K562 (cell line): ENCODE measurements around the gene FUT4. TPM values are rescaled to one million over a fixed set of nuclear protein-coding genes. Genes with fewer than 3 reads are reported as not detected.

ENCODE experiments used
- ATAC-seq: fragments of 200-7000 bp; cut with Tn5 transposase; 3 replicates; pipeline ENCODE4 v1.9.1; 2020; ENCODE audit warnings: moderate library complexity
- BruUV-seq: library from RNA; stranded (reverse); fragments of 400-500 nt; replicated peaks from 2 replicates; lab custom pipeline; 2021; lab: Mats Ljungman, UMichigan
- CTCF ChIA-PET: fragments of 300-600 bp; formaldehyde crosslinking; extraction: SDS; loops from one replicate; lab custom pipeline; 2021; ENCODE audit warnings: low intra/inter-chr PET ratio; lab: Yijun Ruan, JAX
- POLR2A ChIA-PET: fragments of 300-600, 350-650 bp; sonication (Branson Sonifier 250); formaldehyde crosslinking; extraction: SDS; loops from one replicate; lab custom pipeline; 2021; ENCODE audit warnings: antibody characterized with exemption, inconsistent platforms; lab: Yijun Ruan, JAX
- DNase-seq, 4 experiments: peaks; one replicate each; pipeline versions ENCODE4 v3.0.0 to v3.0.0-alpha.2; 2011 to 2018; ENCODE audit warnings: low spot score in 3 of 4, mixed read lengths in 3 of 4; ENCODE audit errors: extremely low read depth in 1 of 4
- FAIRE-seq: peaks from 2 replicates; lab custom pipeline; 2011; peaks lifted over from hg19 to GRCh38; lab: Jason Lieb, UNC
- H2AFZ ChIP-seq: 2 replicates; pipeline ENCODE4 v1.6.0; 2011; ENCODE audit warnings: low read depth, low read length, control low read depth, inconsistent platforms
- H3K27ac ChIP-seq: fragments of 200-600 bp; 3 replicates; pipeline ENCODE4 v1.8.0; 2011; ENCODE audit warnings: low read depth, mild to moderate bottlenecking, control low read depth, inconsistent platforms, low read length, moderate library complexity, mixed read lengths; ENCODE audit errors: extremely low read depth
- H3K27me3 ChIP-seq, 2 experiments: fragments of 300-600 bp in 1 of 2; 2 replicates in 1 of 2; 3 replicates in 1 of 2; pipeline versions ENCODE4 v1.6.0 to v1.8.0; 2011; ENCODE audit warnings: inconsistent platforms in 2 of 2, low read length in 2 of 2, mild to moderate bottlenecking in 1 of 2, mixed read lengths in 1 of 2, moderate library complexity in 1 of 2; ENCODE audit not compliant: control insufficient read depth in 2 of 2, insufficient read depth in 2 of 2
- H3K36me3 ChIP-seq: fragments of 300-600 bp; 3 replicates; pipeline ENCODE4 v1.8.0; 2011; ENCODE audit warnings: mild to moderate bottlenecking, low read length, inconsistent platforms; ENCODE audit not compliant: control insufficient read depth, insufficient read depth
- H3K4me1 ChIP-seq, 2 experiments: fragments of 200-600 bp in 1 of 2; replicated peaks in 1 of 2; 2 replicates in 1 of 2; 3 replicates in 1 of 2; pipeline versions ENCODE4 v1.5.1 to v1.8.0; 2011; ENCODE audit warnings: inconsistent platforms in 2 of 2, low read length in 2 of 2, mild to moderate bottlenecking in 1 of 2, mixed read lengths in 1 of 2, moderate library complexity in 1 of 2; ENCODE audit not compliant: control insufficient read depth in 2 of 2, insufficient read depth in 2 of 2
- H3K4me2 ChIP-seq: 2 replicates; pipeline ENCODE4 v1.6.1; 2011; ENCODE audit warnings: low read length, control low read depth, inconsistent platforms, mixed read lengths; ENCODE audit not compliant: insufficient read depth
- H3K4me3 ChIP-seq: fragments of 200-600 bp; sonication (generic), shearing (Covaris generic); 2 replicates; pipeline ENCODE4 v1.5.1; 2016; ENCODE audit warnings: control low read depth, inconsistent platforms
- H3K79me2 ChIP-seq: fragments of 200-600 bp; 3 replicates; pipeline ENCODE4 v1.8.0; 2011; ENCODE audit warnings: low read length, inconsistent platforms; ENCODE audit not compliant: control insufficient read depth, insufficient read depth
- H3K9ac ChIP-seq, 2 experiments: 2 replicates each; pipeline versions ENCODE4 v1.6.0 to v1.6.1; 2011; ENCODE audit warnings: low read depth in 2 of 2, low read length in 2 of 2, control low read depth in 1 of 2, inconsistent platforms in 1 of 2, mild to moderate bottlenecking in 1 of 2, mixed read lengths in 1 of 2; ENCODE audit not compliant: insufficient read depth in 1 of 2
- H3K9me1 ChIP-seq: one replicate; pipeline ENCODE4 v1.6.0; 2011; ENCODE audit warnings: inconsistent platforms, mild to moderate bottlenecking, low read length, moderate library complexity; ENCODE audit not compliant: control insufficient read depth, insufficient read depth
- H3K9me3 ChIP-seq: replicated peaks from 2 replicates; pipeline ENCODE4 v1.5.1; 2011; ENCODE audit warnings: low read depth, low read length, inconsistent platforms; ENCODE audit not compliant: control insufficient read depth, insufficient read depth
- H4K20me1 ChIP-seq: replicated peaks from 2 replicates; pipeline ENCODE4 v1.6.1; 2011; ENCODE audit warnings: low read length, inconsistent platforms, mixed read lengths; ENCODE audit not compliant: control insufficient read depth, insufficient read depth
- ASH1L ChIP-seq: fragments of 450-650 bp; IDR thresholded peaks from 2 replicates; pipeline ENCODE4 v1.6.1; 2018; ENCODE audit warnings: borderline replicate concordance, mild to moderate bottlenecking, low read depth; ENCODE audit not compliant: partially characterized antibody
- BCL6 ChIP-seq: fragments of 250-450 bp; sonication (Bioruptor Pico); IDR thresholded peaks from 2 replicates; pipeline ENCODE4 v1.4.0; 2020
- CBFA2T3 ChIP-seq: fragments of 450-650 bp; IDR thresholded peaks from 2 replicates; pipeline ENCODE4 v1.6.1; 2017
- CTBP1 ChIP-seq: fragments of 450-650 bp; IDR thresholded peaks from 2 replicates; pipeline ENCODE4 v1.6.1; 2016; ENCODE audit warnings: borderline replicate concordance
- HDAC1 ChIP-seq, 2 experiments: fragments of 450-650 bp; IDR thresholded peaks; 2 replicates each; pipeline ENCODE4 v1.6.1; 2016 to 2017; ENCODE audit warnings: inconsistent platforms in 1 of 2, mild to moderate bottlenecking in 1 of 2, moderate library complexity in 1 of 2
- NEUROD1 ChIP-seq: fragments of 150-350 bp; IDR thresholded peaks from 2 replicates; pipeline ENCODE4 v1.6.1; 2014; ENCODE audit warnings: borderline replicate concordance, low read length, low read depth; ENCODE audit not compliant: partially characterized antibody
- NFIX ChIP-seq: fragments of 250-450 bp; sonication (Bioruptor Pico); IDR thresholded peaks from 2 replicates; pipeline ENCODE4 v1.4.0; 2020; ENCODE audit warnings: low read depth, mild to moderate bottlenecking, moderate library complexity
- PRPF4 ChIP-seq: fragments of 200-400 bp; formaldehyde crosslinking; IDR thresholded peaks from one replicate; pipeline ENCODE4 v1.6.1; 2017; ENCODE audit warnings: low read length, low read depth, mild to moderate bottlenecking; ENCODE audit not compliant: insufficient read depth, poor library complexity, severe bottlenecking
- PTRF ChIP-seq: fragments of 450-650 bp; IDR thresholded peaks from 2 replicates; pipeline ENCODE4 v1.6.1; 2016; ENCODE audit warnings: mild to moderate bottlenecking, missing genetic modification characterization, missing compliant biosample characterization
- PYGO2 ChIP-seq: fragments of 450-650 bp; IDR thresholded peaks from 2 replicates; pipeline ENCODE4 v1.6.1; 2016; ENCODE audit warnings: mild to moderate bottlenecking, missing genetic modification characterization, moderate library complexity, missing compliant biosample characterization
- SMAD2 ChIP-seq: fragments of 150-350 bp; IDR thresholded peaks from 2 replicates; pipeline ENCODE4 v1.6.1; 2014; ENCODE audit warnings: low read depth, mild to moderate bottlenecking, low read length
- SMAD3 ChIP-seq: fragments of 450-650 bp; formaldehyde crosslinking; conservative IDR thresholded peaks from 2 replicates; pipeline ENCODE4 v1.4.0; 2020; ENCODE audit warnings: mild to moderate bottlenecking
- SMARCE1 ChIP-seq: fragments of 450-650 bp; IDR thresholded peaks from 2 replicates; pipeline ENCODE4 v1.7.1; 2016; ENCODE audit warnings: mild to moderate bottlenecking
- TEAD4 ChIP-seq, 2 experiments: sonication (generic) in 1 of 2; formaldehyde crosslinking in 1 of 2; IDR thresholded peaks; 2 replicates each; pipeline versions ENCODE4 v1.6.1 to v1.8.0; 2012 to 2022; ENCODE audit warnings: borderline replicate concordance in 1 of 2, inconsistent platforms in 1 of 2, low read length in 1 of 2, mild to moderate bottlenecking in 1 of 2, missing genetic modification reagents in 1 of 2
- TRIM24 ChIP-seq, 2 experiments: fragments of 450-650 bp; IDR thresholded peaks; 2 replicates each; pipeline ENCODE4 v1.6.1; 2016
- ZKSCAN8 ChIP-seq: fragments of 200-800 bp; sonication (Bioruptor generic); IDR thresholded peaks from 2 replicates; pipeline ENCODE4 v1.6.1; 2016; ENCODE audit warnings: missing genetic modification characterization, missing compliant biosample characterization
- ZNF282 ChIP-seq: sonication (generic); formaldehyde crosslinking; IDR thresholded peaks from 2 replicates; pipeline ENCODE4 v1.8.1; 2023; ENCODE audit warnings: missing genetic modification reagents
- WGBS: fragments of 100-300 bp; shearing (Covaris generic); methylation state at CpG from one replicate; pipeline ENCODE4 v1.1.6; 2016; ENCODE audit warnings: low coverage, mixed read lengths; ENCODE audit not compliant: insufficient coverage; ENCODE audit errors: missing lambda C conversion rate; 5-methylcytosine and 5-hydroxymethylcytosine counted together
- in situ Hi-C: fragments of 300-500 bp; cut with MboI; formaldehyde crosslinking; loops from 4 replicates; pipeline ENCODE4 v1.15.0; 2018; ENCODE audit warnings: inconsistent platforms, mixed read lengths
- intact Hi-C: fragments of 100-400 bp; cut with micrococcal nuclease; formaldehyde crosslinking; loops from 2 replicates; pipeline ENCODE4 v1.14.2; 2022
- polyA plus RNA-seq, 8 experiments: library from polyadenylated mRNA; depleted of rRNA in 4 of 8; stranded (reverse) in 5 of 8; unstranded in 3 of 8; fragments of >200 nt; fragmentation: Nextera tagmentation in 2 of 8; fragmentation: Illumina TruSeq in 1 of 8; extraction: Ambion mirVana in 2 of 8; extraction: Trizol in 1 of 8; gene quantifications; 2 replicates each; pipeline versions ENCODE4 v1.2.1 to v1.2.3, GENCODE V29; 2011 to 2014; ENCODE audit warnings: inconsistent platforms in 1 of 8, missing spikeins in 1 of 8
- total RNA-seq, 7 experiments: library from RNA; depleted of rRNA in 6 of 7; stranded (reverse); fragments of >200 nt in 6 of 7; fragmentation: Illumina TruSeq in 2 of 7; extraction: Trizol in 2 of 7; gene quantifications; 2 replicates each; pipeline versions ENCODE4 v1.2.1 to v1.2.3, GENCODE V29; 2011 to 2021; ENCODE audit warnings: low replicate concordance in 1 of 7
- TF ChIP-seq, protein P1 (sequence below): fragments of 250-450 bp; sonication (Bioruptor Pico); IDR thresholded peaks from 2 replicates; pipeline ENCODE4 v1.8.0; 2022; ENCODE audit warnings: inconsistent platforms
- TF ChIP-seq, protein P2 (sequence below): fragments of 450-650 bp; IDR thresholded peaks from 2 replicates; pipeline ENCODE4 v1.6.1; 2018; ENCODE audit not compliant: partially characterized antibody

The FUT4 gene
- total and polyA plus RNA-seq, 9 of the 15 experiments (the other 6 are each of a cell fraction or from before 2014, with no cell fraction given): 1.1 to 8.9 (median 5.5) TPM

DNA sequence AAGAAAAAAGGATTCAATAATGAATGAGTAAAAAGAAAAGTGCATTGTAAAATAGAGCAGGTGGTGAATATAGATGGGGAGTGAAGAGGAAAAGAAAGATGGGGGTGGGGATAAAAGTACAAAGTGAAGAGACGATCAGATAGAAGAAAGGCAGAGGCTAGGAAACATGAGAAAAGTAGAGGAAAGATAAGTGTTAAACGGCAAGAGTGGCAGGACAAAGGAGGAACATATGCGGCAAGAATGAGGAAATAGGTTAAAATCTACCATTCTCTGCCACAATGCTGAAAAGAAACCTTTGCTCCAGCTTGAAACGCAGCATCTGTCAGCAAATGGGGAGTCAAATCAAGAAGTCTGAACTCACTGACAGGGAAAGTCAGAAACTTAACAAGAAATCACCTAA, 6.8 kb downstream of the FUT4 start:
- H4K20me1 ChIP-seq: no peaks in the 10 kb centered on the region; the same call in 1 of the 2 replicates
- peak; percentile 36; the same call in 2 of the 3 replicates for ATAC-seq
- intact Hi-C loops: no loop called here
- peak overlapping the region; percentile 29; the same call in 1 of the 2 replicates for H2AFZ ChIP-seq
- peak overlapping the region; percentile 30; the same call in 1 of the 2 replicates for H3K4me2 ChIP-seq
- no peak overlapping the region for H3K27ac ChIP-seq
- peaks cover 11 to 25% of the 10 kb centered on the region in 2 experiments; a peak in 4 of 5 replicates for H3K4me1 ChIP-seq
- no peaks in the 10 kb centered on the region for H3K9me3 ChIP-seq
- FAIRE-seq: no peak
- H3K9me1 ChIP-seq: no peaks in the 10 kb centered on the region
- H3K9ac ChIP-seq: no peak overlapping the region
- 7% methylated on average over 4 of the region's 4 CpGs for WGBS
- peaks cover 10% of the 10 kb centered on the region; the same call in 2 of the 3 replicates for H3K36me3 ChIP-seq
- H3K79me2 ChIP-seq: peaks cover 18% of the 10 kb centered on the region
- no peaks in the 10 kb centered on the region; a peak in 1 of 5 replicates for H3K27me3 ChIP-seq
- DNase-seq: no peak
- in situ Hi-C loops: no loop called here
- H3K4me3 ChIP-seq: no peak overlapping the region
- BruUV-seq: no TSS peak
- ChIA-PET POLR2A (interaction anchor here (1.0 kb wide), 1 partner anchor 29 kb away, joined by 3 read pairs; no protein-coding TSS in a partner anchor), CTCF (no interaction called here)
- TF ChIP-seq SMARCE1 (peak; percentile 48; the same call in 1 of the 2 replicates), PRPF4 (no peak), TEAD4 (IDR thresholded peaks at IDR 0.05; ENCODE audit: low read length) (no peak; the same call in 1 of the 2 replicates), TEAD4 (CRISPR knock-in tag; IDR thresholded peaks at IDR 0.05; ENCODE audit: borderline replicate concordance) (no peak), NFIX (CRISPR knock-in tag) (no peak), CTBP1 (no peak), TRIM24 (IDR thresholded peaks at IDR 0.05) (0 out of 4 replicates have a peak, but pooled peaks of 1 of the 2 experiments have one; percentile 12), SMAD3 (CRISPR knock-in tag) (no peak), SMAD2 (no peak), NEUROD1 (no peak), ASH1L (no peak), PYGO2 (no peak), CBFA2T3 (no peak), HDAC1 (IDR thresholded peaks at IDR 0.05) (peak in 1 of 2 experiments; percentile 22; a peak in 1 of 4 replicates), ZNF282 (CRISPR knock-in tag) (no peak), PTRF (tag) (no peak), ZKSCAN8 (no peak), BCL6 (CRISPR knock-in tag) (no peak)
- TF ChIP-seq, protein P1, sequence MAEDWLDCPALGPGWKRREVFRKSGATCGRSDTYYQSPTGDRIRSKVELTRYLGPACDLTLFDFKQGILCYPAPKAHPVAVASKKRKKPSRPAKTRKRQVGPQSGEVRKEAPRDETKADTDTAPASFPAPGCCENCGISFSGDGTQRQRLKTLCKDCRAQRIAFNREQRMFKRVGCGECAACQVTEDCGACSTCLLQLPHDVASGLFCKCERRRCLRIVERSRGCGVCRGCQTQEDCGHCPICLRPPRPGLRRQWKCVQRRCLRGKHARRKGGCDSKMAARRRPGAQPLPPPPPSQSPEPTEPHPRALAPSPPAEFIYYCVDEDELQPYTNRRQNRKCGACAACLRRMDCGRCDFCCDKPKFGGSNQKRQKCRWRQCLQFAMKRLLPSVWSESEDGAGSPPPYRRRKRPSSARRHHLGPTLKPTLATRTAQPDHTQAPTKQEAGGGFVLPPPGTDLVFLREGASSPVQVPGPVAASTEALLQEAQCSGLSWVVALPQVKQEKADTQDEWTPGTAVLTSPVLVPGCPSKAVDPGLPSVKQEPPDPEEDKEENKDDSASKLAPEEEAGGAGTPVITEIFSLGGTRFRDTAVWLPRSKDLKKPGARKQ: no peak
- TF ChIP-seq, protein P2, sequence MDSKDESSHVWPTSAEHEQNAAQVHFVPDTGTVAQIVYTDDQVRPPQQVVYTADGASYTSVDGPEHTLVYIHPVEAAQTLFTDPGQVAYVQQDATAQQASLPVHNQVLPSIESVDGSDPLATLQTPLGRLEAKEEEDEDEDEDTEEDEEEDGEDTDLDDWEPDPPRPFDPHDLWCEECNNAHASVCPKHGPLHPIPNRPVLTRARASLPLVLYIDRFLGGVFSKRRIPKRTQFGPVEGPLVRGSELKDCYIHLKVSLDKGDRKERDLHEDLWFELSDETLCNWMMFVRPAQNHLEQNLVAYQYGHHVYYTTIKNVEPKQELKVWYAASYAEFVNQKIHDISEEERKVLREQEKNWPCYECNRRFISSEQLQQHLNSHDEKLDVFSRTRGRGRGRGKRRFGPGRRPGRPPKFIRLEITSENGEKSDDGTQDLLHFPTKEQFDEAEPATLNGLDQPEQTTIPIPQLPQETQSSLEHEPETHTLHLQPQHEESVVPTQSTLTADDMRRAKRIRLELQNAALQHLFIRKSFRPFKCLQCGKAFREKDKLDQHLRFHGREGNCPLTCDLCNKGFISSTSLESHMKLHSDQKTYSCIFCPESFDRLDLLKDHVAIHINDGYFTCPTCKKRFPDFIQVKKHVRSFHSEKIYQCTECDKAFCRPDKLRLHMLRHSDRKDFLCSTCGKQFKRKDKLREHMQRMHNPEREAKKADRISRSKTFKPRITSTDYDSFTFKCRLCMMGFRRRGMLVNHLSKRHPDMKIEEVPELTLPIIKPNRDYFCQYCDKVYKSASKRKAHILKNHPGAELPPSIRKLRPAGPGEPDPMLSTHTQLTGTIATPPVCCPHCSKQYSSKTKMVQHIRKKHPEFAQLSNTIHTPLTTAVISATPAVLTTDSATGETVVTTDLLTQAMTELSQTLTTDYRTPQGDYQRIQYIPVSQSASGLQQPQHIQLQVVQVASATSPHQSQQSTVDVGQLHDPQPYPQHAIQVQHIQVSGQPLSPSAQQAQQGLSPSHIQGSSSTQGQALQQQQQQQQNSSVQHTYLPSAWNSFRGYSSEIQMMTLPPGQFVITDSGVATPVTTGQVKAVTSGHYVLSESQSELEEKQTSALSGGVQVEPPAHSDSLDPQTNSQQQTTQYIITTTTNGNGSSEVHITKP: no peak
